Measurements from ENCODE around the gene SMURF2. TPM values are rescaled to one million over a fixed set of nuclear protein-coding genes. Genes with fewer than 3 reads are reported as not detected.
A peak's percentile ranks its signal among the peaks of the same experiment; 100 is the strongest.

The SMURF2 gene
- total RNA-seq, 1 donor from 2014 or later = 42.3 TPM

DNA sequence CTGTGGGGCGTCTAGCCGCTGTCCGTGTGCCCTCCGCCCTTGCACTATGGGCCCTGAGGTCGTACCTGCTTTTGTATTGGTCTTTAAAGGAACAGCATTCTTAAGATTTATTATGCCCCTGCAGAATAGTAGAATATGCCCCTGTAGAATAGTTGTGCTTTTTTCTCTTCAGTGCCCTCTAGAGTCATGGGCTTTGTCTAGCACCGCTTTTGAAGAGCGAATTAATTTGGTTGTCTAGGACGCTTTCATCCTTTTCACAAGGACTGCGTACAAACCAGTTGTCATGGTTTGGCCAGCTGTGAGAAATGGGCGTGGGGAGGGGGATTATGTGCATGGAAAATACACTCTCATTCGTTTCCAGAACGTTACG is 154.7 kb downstream of the SMURF2 start:
- TF ChIP-seq, protein P1, sequence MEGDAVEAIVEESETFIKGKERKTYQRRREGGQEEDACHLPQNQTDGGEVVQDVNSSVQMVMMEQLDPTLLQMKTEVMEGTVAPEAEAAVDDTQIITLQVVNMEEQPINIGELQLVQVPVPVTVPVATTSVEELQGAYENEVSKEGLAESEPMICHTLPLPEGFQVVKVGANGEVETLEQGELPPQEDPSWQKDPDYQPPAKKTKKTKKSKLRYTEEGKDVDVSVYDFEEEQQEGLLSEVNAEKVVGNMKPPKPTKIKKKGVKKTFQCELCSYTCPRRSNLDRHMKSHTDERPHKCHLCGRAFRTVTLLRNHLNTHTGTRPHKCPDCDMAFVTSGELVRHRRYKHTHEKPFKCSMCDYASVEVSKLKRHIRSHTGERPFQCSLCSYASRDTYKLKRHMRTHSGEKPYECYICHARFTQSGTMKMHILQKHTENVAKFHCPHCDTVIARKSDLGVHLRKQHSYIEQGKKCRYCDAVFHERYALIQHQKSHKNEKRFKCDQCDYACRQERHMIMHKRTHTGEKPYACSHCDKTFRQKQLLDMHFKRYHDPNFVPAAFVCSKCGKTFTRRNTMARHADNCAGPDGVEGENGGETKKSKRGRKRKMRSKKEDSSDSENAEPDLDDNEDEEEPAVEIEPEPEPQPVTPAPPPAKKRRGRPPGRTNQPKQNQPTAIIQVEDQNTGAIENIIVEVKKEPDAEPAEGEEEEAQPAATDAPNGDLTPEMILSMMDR (IDR thresholded peaks at IDR 0.05) = peak; percentile 54
- Mint-ChIP-seq H3K27ac (ENCODE audit: unreplicated experiment) (peak overlapping the region; percentile 100), H3K4me1 (ENCODE audit: unreplicated experiment) (peaks cover 32% of the 10 kb centered on the region), H3K27me3 (ENCODE audit: unreplicated experiment) (no peaks in the 10 kb centered on the region), H3K9me3 (ENCODE audit: unreplicated experiment) (no peaks in the 10 kb centered on the region), H3K36me3 (ENCODE audit: unreplicated experiment) (peaks cover 52% of the 10 kb centered on the region), H3K4me3 (ENCODE audit: unreplicated experiment) (peak overlapping the region; percentile 100)
- no peak for DNase-seq (ENCODE audit: extremely low spot score, unreplicated experiment)

DNA sequence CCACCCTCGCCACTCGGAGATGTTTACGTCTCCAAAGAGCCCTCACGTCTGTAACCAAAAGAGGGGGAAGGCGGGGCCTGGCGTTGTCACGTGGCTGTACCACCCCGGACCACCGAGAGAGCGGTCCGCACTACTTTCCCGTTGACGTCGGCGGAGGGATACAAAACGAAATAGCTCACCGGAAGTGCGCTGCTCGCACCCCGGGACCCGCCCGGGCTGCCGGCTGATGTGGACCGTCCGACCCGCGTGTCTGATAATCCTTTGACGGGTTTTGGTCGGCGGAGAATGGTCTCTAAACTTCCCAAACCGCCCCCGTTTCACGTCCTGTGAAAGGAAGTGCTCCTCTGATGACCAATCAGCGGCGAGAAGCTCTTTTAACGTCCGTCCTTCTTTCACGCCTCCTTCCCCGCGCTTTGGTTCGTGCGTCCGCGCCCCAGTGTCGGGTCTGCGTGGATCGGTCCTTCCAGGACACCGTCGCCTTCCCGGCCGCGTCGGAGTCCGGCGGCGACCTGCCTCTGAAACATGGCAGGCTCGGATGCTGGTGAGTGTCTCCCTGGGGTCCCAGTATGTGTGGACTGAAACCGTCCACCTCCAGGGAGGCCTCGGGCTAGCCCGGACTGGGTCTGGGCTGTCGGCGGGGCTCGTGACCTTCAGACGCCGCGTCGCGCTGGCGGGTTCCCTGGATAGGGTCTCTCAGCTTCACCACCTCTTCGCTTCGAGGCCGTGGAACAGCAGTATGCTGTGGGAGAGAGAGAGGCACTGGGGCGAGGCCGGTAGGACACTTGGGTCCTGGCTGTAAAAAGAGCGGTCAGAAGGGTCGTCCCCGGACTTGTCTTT is 155.3 kb downstream of the SMURF2 start, which contains the start of gene CEP95:
CEP95 (plus strand) TSS at position 402 of the 837 bp plus-strand sequence; CDS start at position 523, 121 bp downstream.
- Mint-ChIP-seq H3K27me3 (ENCODE audit: unreplicated experiment) (no peaks in the 10 kb centered on the region), H3K4me3 (ENCODE audit: unreplicated experiment) (peak within 1 kb of the TSS; percentile 100), H3K27ac (ENCODE audit: unreplicated experiment) (peak within 1 kb of the TSS; percentile 100), H3K36me3 (ENCODE audit: unreplicated experiment) (peaks cover 54% of the 10 kb centered on the region), H3K9me3 (ENCODE audit: unreplicated experiment) (no peaks in the 10 kb centered on the region), H3K4me1 (ENCODE audit: unreplicated experiment) (peaks cover 38% of the 10 kb centered on the region)
- peak; percentile 99 for DNase-seq (ENCODE audit: extremely low spot score, unreplicated experiment)
- TF ChIP-seq, protein P1 (IDR thresholded peaks at IDR 0.05) = no peak

DNA sequence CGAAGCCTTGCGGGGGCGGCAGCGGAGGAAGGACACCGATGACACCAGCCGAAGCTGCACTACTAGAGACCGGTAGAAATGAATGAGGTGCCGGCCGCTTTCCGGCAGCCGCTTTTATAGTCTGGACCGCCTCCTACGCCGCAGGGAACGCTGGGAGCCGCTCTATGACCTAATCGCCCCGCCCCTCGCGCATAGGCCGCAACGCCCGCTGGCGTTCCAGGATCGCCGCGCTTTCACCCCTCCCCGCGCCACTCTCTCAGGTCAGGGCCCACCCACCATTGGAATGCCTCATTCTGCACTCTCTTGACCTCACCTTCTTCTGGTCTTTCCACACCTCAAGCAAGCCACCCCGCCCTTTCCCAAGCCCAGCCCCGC is 155.9 kb downstream of the SMURF2 start, which contains the start of gene DDX5:
DDX5 (minus strand) TSS at position 89 of the 375 bp plus-strand sequence. CDS start 170 bp downstream, outside the sequence.
- DNase-seq (ENCODE audit: extremely low spot score, unreplicated experiment) = peak; percentile 98
- TF ChIP-seq, protein P1 (IDR thresholded peaks at IDR 0.05) = no peak
- peaks cover 42% of the 10 kb centered on the region for H3K4me1 Mint-ChIP-seq (ENCODE audit: unreplicated experiment)
- peak within 1 kb of the TSS; percentile 100 for H3K27ac Mint-ChIP-seq (ENCODE audit: unreplicated experiment)
- no peaks in the 10 kb centered on the region for H3K9me3 Mint-ChIP-seq (ENCODE audit: unreplicated experiment)
- no peaks in the 10 kb centered on the region for H3K27me3 Mint-ChIP-seq (ENCODE audit: unreplicated experiment)
- peaks cover 55% of the 10 kb centered on the region for H3K36me3 Mint-ChIP-seq (ENCODE audit: unreplicated experiment)
- H3K4me3 Mint-ChIP-seq (ENCODE audit: unreplicated experiment) = peak within 1 kb of the TSS; percentile 100

DNA sequence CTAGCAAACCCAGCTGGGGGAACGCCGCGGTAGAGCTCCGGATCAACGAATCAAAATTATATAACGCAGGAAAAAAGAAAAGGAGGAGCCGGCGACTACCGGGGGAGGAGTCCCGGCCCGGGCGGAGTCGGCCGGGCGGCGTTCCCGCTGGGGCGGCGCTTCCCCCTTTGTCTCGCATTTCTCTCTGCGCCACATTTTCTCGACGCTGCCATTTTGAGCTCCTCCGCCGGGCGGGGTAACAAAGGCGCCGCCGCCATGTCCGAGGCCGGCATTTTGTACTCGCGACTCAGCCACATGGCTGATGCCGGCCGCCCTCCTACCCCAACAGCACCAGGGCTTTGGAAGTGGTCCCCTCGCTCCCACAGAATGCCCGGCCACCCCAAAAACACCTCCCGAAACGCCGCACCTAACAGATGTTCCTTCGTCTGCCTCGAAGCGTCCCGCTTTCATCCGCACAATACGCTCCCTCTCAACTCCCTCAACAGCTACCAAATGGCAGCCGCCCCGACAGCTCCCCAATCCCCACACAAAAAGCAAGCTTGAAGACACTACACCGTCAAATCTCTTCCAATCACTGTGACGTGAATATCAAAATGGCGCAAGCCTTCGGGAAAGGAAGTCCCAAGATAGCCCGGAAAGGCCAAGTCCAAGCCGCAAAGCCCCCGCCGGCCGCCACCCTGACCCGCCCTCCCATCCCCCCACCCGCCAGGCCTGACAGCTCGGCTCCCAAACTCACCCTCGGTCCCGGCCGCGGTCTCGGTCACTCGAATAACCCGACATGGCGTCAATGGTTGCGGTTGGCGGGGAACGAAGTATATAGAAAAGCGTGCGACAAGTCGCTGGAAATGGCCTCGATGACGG is 156.5 kb downstream of the SMURF2 start:
- Mint-ChIP-seq H3K27me3 (ENCODE audit: unreplicated experiment) (no peaks in the 10 kb centered on the region), H3K9me3 (ENCODE audit: unreplicated experiment) (no peaks in the 10 kb centered on the region), H3K4me3 (ENCODE audit: unreplicated experiment) (peak overlapping the region; percentile 100), H3K27ac (ENCODE audit: unreplicated experiment) (peak overlapping the region; percentile 100), H3K4me1 (ENCODE audit: unreplicated experiment) (peaks cover 44% of the 10 kb centered on the region), H3K36me3 (ENCODE audit: unreplicated experiment) (peaks cover 54% of the 10 kb centered on the region)
- DNase-seq (ENCODE audit: extremely low spot score, unreplicated experiment) = peak; percentile 96
- TF ChIP-seq, protein P1 (IDR thresholded peaks at IDR 0.05) = no peak

Data from osteocyte (in vitro differentiated cells).